H1 (cell line): ENCODE results near the gene CDC73. TPM values are rescaled to one million over a fixed set of nuclear protein-coding genes. Genes with fewer than 3 reads are reported as not detected.

Experiments
- CTCF ChIA-PET: fragments of 300-600 bp; sonication (Branson Sonifier 250); formaldehyde crosslinking; loops from one replicate; lab custom pipeline; 2021; ENCODE audit not compliant: partially characterized antibody; lab: Charles Lee
- POLR2A ChIA-PET: fragments of 300-600 bp; sonication (Branson Sonifier 250); formaldehyde crosslinking; loops from one replicate; lab custom pipeline; 2021; ENCODE audit warnings: inconsistent platforms; ENCODE audit not compliant: partially characterized antibody; lab: Charles Lee
- DNase-seq, 2 experiments: peaks; one replicate each; pipeline versions ENCODE4 v3.0.0 to v3.0.0-alpha.2; 2010 to 2022; ENCODE audit warnings: low spot score in 2 of 2, low read depth in 1 of 2, mixed read lengths in 1 of 2
- FAIRE-seq: peaks from 2 replicates; lab custom pipeline; 2011; peaks lifted over from hg19 to GRCh38; lab: Jason Lieb, UNC
- H2AFZ ChIP-seq: 2 replicates; pipeline ENCODE4 v1.8.1; 2012; ENCODE audit warnings: low read length, inconsistent platforms
- H2AK5ac ChIP-seq: 2 replicates; pipeline ENCODE4 v1.6.1; 2013; ENCODE audit warnings: low read depth, low read length
- H2BK120ac ChIP-seq: replicated peaks from 2 replicates; pipeline ENCODE3; 2013; ENCODE audit warnings: low read depth, low read length, inconsistent platforms
- H2BK12ac ChIP-seq: 2 replicates; pipeline ENCODE4 v1.6.1; 2013; ENCODE audit warnings: low read depth, low read length
- H2BK15ac ChIP-seq: 2 replicates; pipeline ENCODE4 v1.6.1; 2013; ENCODE audit warnings: low read length
- H2BK20ac ChIP-seq: 2 replicates; pipeline ENCODE4 v1.6.1; 2013; ENCODE audit warnings: low read length
- H2BK5ac ChIP-seq: 2 replicates; pipeline ENCODE4 v1.6.1; 2013; ENCODE audit warnings: low read depth, low read length
- H3K14ac ChIP-seq: 2 replicates; pipeline ENCODE4 v1.6.1; 2013; ENCODE audit warnings: inconsistent platforms; ENCODE audit not compliant: insufficient read length
- H3K18ac ChIP-seq: 2 replicates; pipeline ENCODE4 v1.6.1; 2013; ENCODE audit warnings: low read length; ENCODE audit errors: extremely low read depth
- H3K23ac ChIP-seq: 2 replicates; pipeline ENCODE4 v1.6.1; 2013; ENCODE audit warnings: inconsistent platforms; ENCODE audit not compliant: insufficient read length
- H3K23me2 ChIP-seq: 2 replicates; pipeline ENCODE4 v1.6.1; 2013; ENCODE audit warnings: low read depth, low read length
- H3K27ac ChIP-seq: 2 replicates; pipeline ENCODE4 v1.6.1; 2011; ENCODE audit warnings: low read depth, low read length, inconsistent platforms
- H3K27me3 ChIP-seq, 4 experiments: replicated peaks in 1 of 4; 1 replicate in 1 of 4; 2 replicates in 3 of 4; pipeline versions ENCODE4 v1.6.1 to v1.8.1; 2011 to 2013; ENCODE audit warnings: low read length in 3 of 4, mild to moderate bottlenecking in 3 of 4, inconsistent platforms in 2 of 4, mixed read lengths in 2 of 4, moderate library complexity in 1 of 4; ENCODE audit not compliant: control insufficient read depth in 3 of 4, insufficient read depth in 3 of 4; ENCODE audit errors: extremely low read depth in 1 of 4
- H3K36me3 ChIP-seq, 4 experiments: 2 replicates each; pipeline versions ENCODE4 v1.6.1 to v1.8.1; 2011 to 2013; ENCODE audit warnings: mild to moderate bottlenecking in 4 of 4, low read length in 3 of 4, moderate library complexity in 2 of 4, control low read depth in 1 of 4, inconsistent platforms in 1 of 4; ENCODE audit not compliant: insufficient read depth in 4 of 4, control insufficient read depth in 2 of 4
- H3K4ac ChIP-seq: replicated peaks from 2 replicates; pipeline ENCODE3; 2013; ENCODE audit warnings: low read length, low read depth, mixed read lengths, inconsistent platforms; ENCODE audit not compliant: insufficient read length
- H3K4me1 ChIP-seq, 4 experiments: replicated peaks in 1 of 4; 1 replicate in 1 of 4; 2 replicates in 3 of 4; pipeline versions ENCODE4 v1.6.1 to v1.8.1; 2011 to 2013; ENCODE audit warnings: low read length in 3 of 4, inconsistent platforms in 2 of 4, mixed read lengths in 1 of 4; ENCODE audit not compliant: insufficient read depth in 4 of 4, control insufficient read depth in 3 of 4
- H3K4me2 ChIP-seq, 2 experiments: 2 replicates each; pipeline versions ENCODE4 v1.6.1 to v1.8.1; 2011 to 2013; ENCODE audit warnings: low read depth in 2 of 2, low read length in 2 of 2, control low read depth in 1 of 2, inconsistent platforms in 1 of 2, mild to moderate bottlenecking in 1 of 2; ENCODE audit not compliant: insufficient read depth in 1 of 2
- H3K4me3 ChIP-seq, 4 experiments: fragments of 200-600, 300-600 bp in 1 of 4; sonication (generic), shearing (Covaris generic), sonication (Bioruptor Twin) in 1 of 4; 2 replicates each; pipeline versions ENCODE4 v1.5.1 to v1.8.1; 2011 to 2016; ENCODE audit warnings: low read length in 4 of 4, low read depth in 3 of 4, control low read depth in 2 of 4, inconsistent platforms in 2 of 4, mild to moderate bottlenecking in 2 of 4, mixed read lengths in 1 of 4, moderate library complexity in 1 of 4; ENCODE audit not compliant: insufficient read depth in 2 of 4; ENCODE audit errors: extremely low read depth in 1 of 4
- H3K56ac ChIP-seq: replicated peaks from 2 replicates; pipeline ENCODE3; 2013; ENCODE audit warnings: low read depth, mild to moderate bottlenecking, mixed read lengths, low read length, inconsistent platforms; ENCODE audit not compliant: insufficient read length
- H3K79me1 ChIP-seq: 2 replicates; pipeline ENCODE4 v1.6.1; 2013; ENCODE audit warnings: low read depth, low read length, control low read depth
- H3K79me2 ChIP-seq, 2 experiments: 2 replicates each; pipeline versions ENCODE4 v1.6.1 to v1.8.1; 2012 to 2013; ENCODE audit warnings: low read length in 2 of 2, mild to moderate bottlenecking in 2 of 2, inconsistent platforms in 1 of 2; ENCODE audit not compliant: insufficient read depth in 2 of 2, control insufficient read depth in 1 of 2
- H3K9ac ChIP-seq, 4 experiments: replicated peaks in 1 of 4; 1 replicate in 1 of 4; 2 replicates in 3 of 4; pipeline versions ENCODE4 v1.6.1 to v1.8.1; 2011 to 2013; ENCODE audit warnings: low read depth in 3 of 4, low read length in 3 of 4, control low read depth in 2 of 4, mild to moderate bottlenecking in 2 of 4, moderate library complexity in 2 of 4, inconsistent platforms in 1 of 4; ENCODE audit errors: extremely low read depth in 1 of 4
- H3K9me3 ChIP-seq, 2 experiments: 2 replicates each; pipeline versions ENCODE4 v1.6.1 to v1.8.1; 2012 to 2013; ENCODE audit warnings: mild to moderate bottlenecking in 2 of 2, moderate library complexity in 2 of 2, control low read depth in 1 of 2, inconsistent platforms in 1 of 2, low read depth in 1 of 2, low read length in 1 of 2, mixed read lengths in 1 of 2; ENCODE audit not compliant: insufficient read depth in 2 of 2
- H4K20me1 ChIP-seq, 2 experiments: replicated peaks in 1 of 2; 2 replicates each; pipeline versions ENCODE3 to v1.8.1; 2011 to 2013; ENCODE audit warnings: inconsistent platforms in 2 of 2, low read length in 2 of 2, mild to moderate bottlenecking in 1 of 2; ENCODE audit not compliant: insufficient read depth in 2 of 2, control insufficient read depth in 1 of 2
- H4K5ac ChIP-seq: 2 replicates; pipeline ENCODE4 v1.6.1; 2013; ENCODE audit warnings: low read length, low read depth, mixed read lengths, inconsistent platforms; ENCODE audit not compliant: insufficient read length
- H4K8ac ChIP-seq: 2 replicates; pipeline ENCODE4 v1.8.0; 2013; ENCODE audit warnings: mild to moderate bottlenecking, moderate library complexity, low read length, inconsistent platforms; ENCODE audit not compliant: insufficient read depth; ENCODE audit errors: extremely low read depth
- H4K91ac ChIP-seq: replicated peaks from 2 replicates; pipeline ENCODE3; 2013; ENCODE audit warnings: low read length, mixed read lengths, inconsistent platforms; ENCODE audit not compliant: insufficient read length
- ATF3 ChIP-seq: IDR thresholded peaks from 2 replicates; pipeline ENCODE4 v1.6.1; 2011; ENCODE audit warnings: low read depth, mild to moderate bottlenecking, low read length; ENCODE audit not compliant: insufficient read depth
- SP4 ChIP-seq: IDR thresholded peaks from 2 replicates; pipeline ENCODE4 v1.6.1; 2012; ENCODE audit warnings: low read length, inconsistent platforms
- WGBS, 2 experiments: shearing (Covaris generic) in 1 of 2; methylation state at CpG; one replicate each; pipeline versions ENCODE4 v1.1.6 to v1.1.7; 2013 to 2015; ENCODE audit warnings: low lambda C conversion rate in 2 of 2, mixed read lengths in 2 of 2, inconsistent platforms in 1 of 2, low coverage in 1 of 2, missing lambda C conversion rate in 1 of 2; ENCODE audit not compliant: insufficient replicate concordance in 2 of 2, insufficient coverage in 1 of 2, insufficient read length in 1 of 2; ENCODE audit errors: extremely low coverage in 1 of 2, missing lambda C conversion rate in 1 of 2; 5-methylcytosine and 5-hydroxymethylcytosine counted together
- polyA plus RNA-seq, 7 experiments: library from polyadenylated mRNA; depleted of rRNA in 3 of 7; stranded (reverse) in 5 of 7; unstranded in 2 of 7; fragments of >200 nt in 5 of 7; fragments of 200-250 nt in 2 of 7; gene quantifications; 1 replicate in 5 of 7; 2 replicates in 1 of 7; 4 replicates in 1 of 7; pipeline versions ENCODE4 v1.2.1 to v1.2.3, GENCODE V29; 2011 to 2013; ENCODE audit warnings: missing spikeins in 2 of 7, mixed read lengths in 2 of 7
- total RNA-seq: library from RNA; stranded (reverse); fragmentation: NEBNext Ultra II Directional; extraction: Animal tissue kit (Norgen Biotek cat#: 25700); gene quantifications from 2 replicates; pipeline ENCODE4 v1.2.1, GENCODE V29; 2021

The CDC73 gene
- total and polyA plus RNA-seq, 2 of the 8 experiments (the other 6 are each of a cell fraction or from before 2014, with no cell fraction given) = 9.8 to 64.0 TPM

GRCh38 chr1:193086342-193086741 lies 35.5 kb upstream of the CDC73 start:
- H3K23ac ChIP-seq = no peak overlapping the region
- H3K4me2 ChIP-seq = no peak overlapping the region
- H3K4ac ChIP-seq = no peak overlapping the region
- no peaks in the 10 kb centered on the region for H3K23me2 ChIP-seq
- no peak overlapping the region for H3K4me3 ChIP-seq
- FAIRE-seq = no peak
- H3K4me1 ChIP-seq = no peaks in the 10 kb centered on the region
- CTCF ChIA-PET = no interaction called here
- H4K5ac ChIP-seq = no peak overlapping the region
- peaks cover 0 to 37% (median 18%) of the 10 kb centered on the region in 4 experiments; a peak in 5 of 8 replicates for H3K36me3 ChIP-seq
- H3K9me3 ChIP-seq = no peaks in the 10 kb centered on the region
- H3K14ac ChIP-seq = no peak overlapping the region
- H3K9ac ChIP-seq = no peak overlapping the region
- no peak overlapping the region for H3K18ac ChIP-seq
- POLR2A ChIA-PET = no interaction called here
- TF ChIP-seq ATF3 = no peak
- no peak for TF ChIP-seq SP4
- no peaks in the 10 kb centered on the region for H3K79me1 ChIP-seq
- peaks cover 0 to 2% of the 10 kb centered on the region in 2 experiments for H4K20me1 ChIP-seq
- DNase-seq = no peak
- no peak overlapping the region for H3K27ac ChIP-seq
- no peak overlapping the region for H2BK12ac ChIP-seq
- H3K27me3 ChIP-seq = no peaks in the 10 kb centered on the region
- no peaks in the 10 kb centered on the region for H3K79me2 ChIP-seq
- no peak overlapping the region for H2BK5ac ChIP-seq
- no peak overlapping the region for H2AFZ ChIP-seq
- no peak overlapping the region for H3K56ac ChIP-seq
- no peak overlapping the region for H2BK15ac ChIP-seq
- H2AK5ac ChIP-seq = no peak overlapping the region
- no peak overlapping the region for H4K8ac ChIP-seq
- H2BK20ac ChIP-seq = no peak overlapping the region
- no peak overlapping the region for H4K91ac ChIP-seq
- WGBS, 2 experiments = 94% methylated on average over 3 of the region's 3 CpGs; no CpG with 5 or more reads in 1 of the 2 experiments
- no peak overlapping the region for H2BK120ac ChIP-seq
